Measurements from ENCODE around the gene ATP1B4. TPM values are rescaled to one million over a fixed set of nuclear protein-coding genes. Genes with fewer than 3 reads are reported as not detected.
"Not testable (repeated sequence)": the region's sequence is repeated elsewhere in the genome, so short reads cannot be mapped to it uniquely, and the experiment has no call there.

ATP1B4 gene
- total and polyA plus RNA-seq, 4 donors, result not detected

DNA sequence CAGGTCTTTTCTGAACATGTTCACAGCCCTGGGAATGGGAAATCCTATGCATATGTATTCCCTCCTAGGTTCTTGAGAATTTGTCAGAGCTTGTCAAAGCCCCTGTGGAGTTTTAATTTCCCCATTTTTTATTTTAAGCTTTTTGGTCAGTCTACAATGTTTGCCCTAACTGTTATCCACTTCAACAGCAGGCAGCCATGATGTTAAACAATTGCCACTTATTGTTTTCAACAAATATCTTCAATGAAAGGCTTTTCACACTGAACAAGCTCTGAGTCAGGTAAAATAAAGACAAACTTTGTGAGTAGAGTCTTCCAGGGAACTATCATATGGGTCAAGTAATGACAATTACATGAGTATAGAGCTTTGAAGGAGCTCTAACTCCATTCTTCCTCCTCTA lies 25.0 kb upstream of the ATP1B4 start:
- Histone ChIP-seq H3K9me3 (ENCODE audit: control insufficient read depth in 4 of 4, insufficient read depth in 3 of 4, low read length in 3 of 4) (peaks cover 0 to 13% (median 5%) of the 10 kb centered on the region in 4 donors), H3K4me3 (no peak overlapping the region), H3K36me3 (ENCODE audit: control insufficient read depth in 4 of 4, insufficient read depth in 4 of 4, low read length in 4 of 4) (no peaks in the 10 kb centered on the region), H3K4me1 (ENCODE audit: control insufficient read depth in 5 of 5, insufficient read depth in 5 of 5, low read length in 5 of 5) (no peaks in the 10 kb centered on the region), H3K27me3 (ENCODE audit: control insufficient read depth in 3 of 3, insufficient read depth in 3 of 3, low read length in 2 of 3) (no peaks in the 10 kb centered on the region), H3K9ac (ENCODE audit: insufficient read depth in 1 of 2, low read length in 2 of 2) (no peak overlapping the region), H3K27ac (ENCODE audit: low read depth in 1 of 2, low read length in 1 of 2) (no peak overlapping the region)
- no peak for ATAC-seq (ENCODE audit: insufficient read depth, low FRiP score)
- DNase-seq, result no peak
- TF ChIP-seq, protein P1, sequence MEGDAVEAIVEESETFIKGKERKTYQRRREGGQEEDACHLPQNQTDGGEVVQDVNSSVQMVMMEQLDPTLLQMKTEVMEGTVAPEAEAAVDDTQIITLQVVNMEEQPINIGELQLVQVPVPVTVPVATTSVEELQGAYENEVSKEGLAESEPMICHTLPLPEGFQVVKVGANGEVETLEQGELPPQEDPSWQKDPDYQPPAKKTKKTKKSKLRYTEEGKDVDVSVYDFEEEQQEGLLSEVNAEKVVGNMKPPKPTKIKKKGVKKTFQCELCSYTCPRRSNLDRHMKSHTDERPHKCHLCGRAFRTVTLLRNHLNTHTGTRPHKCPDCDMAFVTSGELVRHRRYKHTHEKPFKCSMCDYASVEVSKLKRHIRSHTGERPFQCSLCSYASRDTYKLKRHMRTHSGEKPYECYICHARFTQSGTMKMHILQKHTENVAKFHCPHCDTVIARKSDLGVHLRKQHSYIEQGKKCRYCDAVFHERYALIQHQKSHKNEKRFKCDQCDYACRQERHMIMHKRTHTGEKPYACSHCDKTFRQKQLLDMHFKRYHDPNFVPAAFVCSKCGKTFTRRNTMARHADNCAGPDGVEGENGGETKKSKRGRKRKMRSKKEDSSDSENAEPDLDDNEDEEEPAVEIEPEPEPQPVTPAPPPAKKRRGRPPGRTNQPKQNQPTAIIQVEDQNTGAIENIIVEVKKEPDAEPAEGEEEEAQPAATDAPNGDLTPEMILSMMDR (IDR thresholded peaks at IDR 0.05; ENCODE audit: control extremely low read depth, extremely low read depth), result no peak

DNA sequence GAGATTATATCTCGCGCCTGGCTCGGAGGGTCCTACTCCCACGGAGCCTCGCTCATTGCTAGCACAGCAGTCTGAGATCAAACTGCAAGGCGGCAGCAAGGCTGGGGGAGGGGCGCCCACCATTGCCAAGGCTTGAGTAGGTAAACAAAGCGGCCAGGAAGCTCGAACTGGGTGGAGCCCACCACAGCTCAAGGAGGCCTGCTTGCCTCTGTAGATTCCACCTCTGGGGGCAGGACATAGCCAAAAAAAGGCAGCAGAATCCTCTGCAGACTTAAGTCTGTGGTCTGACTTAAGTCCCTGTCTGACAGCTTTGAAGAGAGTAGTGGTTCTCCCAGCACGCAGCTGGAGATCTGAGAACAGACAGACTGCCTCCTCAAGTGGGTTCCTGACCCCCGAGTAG lies 17.3 kb upstream of the ATP1B4 start:
- not testable (repeated sequence) for DNase-seq; ATAC-seq (ENCODE audit: insufficient read depth, low FRiP score); H3K9me3 ChIP-seq (ENCODE audit: control insufficient read depth in 4 of 4, insufficient read depth in 3 of 4, low read length in 3 of 4); H3K4me1 ChIP-seq (ENCODE audit: control insufficient read depth in 5 of 5, insufficient read depth in 5 of 5, low read length in 5 of 5); H3K27me3 ChIP-seq (ENCODE audit: control insufficient read depth in 3 of 3, insufficient read depth in 3 of 3, low read length in 2 of 3); H3K27ac ChIP-seq (ENCODE audit: low read depth in 1 of 2, low read length in 1 of 2); H3K4me3 ChIP-seq; H3K9ac ChIP-seq (ENCODE audit: insufficient read depth in 1 of 2, low read length in 2 of 2); H3K36me3 ChIP-seq (ENCODE audit: control insufficient read depth in 4 of 4, insufficient read depth in 4 of 4, low read length in 4 of 4)
- 74 to 77% methylated on average over 10 to 11 of the region's 11 CpGs for WGBS, 2 donors

DNA sequence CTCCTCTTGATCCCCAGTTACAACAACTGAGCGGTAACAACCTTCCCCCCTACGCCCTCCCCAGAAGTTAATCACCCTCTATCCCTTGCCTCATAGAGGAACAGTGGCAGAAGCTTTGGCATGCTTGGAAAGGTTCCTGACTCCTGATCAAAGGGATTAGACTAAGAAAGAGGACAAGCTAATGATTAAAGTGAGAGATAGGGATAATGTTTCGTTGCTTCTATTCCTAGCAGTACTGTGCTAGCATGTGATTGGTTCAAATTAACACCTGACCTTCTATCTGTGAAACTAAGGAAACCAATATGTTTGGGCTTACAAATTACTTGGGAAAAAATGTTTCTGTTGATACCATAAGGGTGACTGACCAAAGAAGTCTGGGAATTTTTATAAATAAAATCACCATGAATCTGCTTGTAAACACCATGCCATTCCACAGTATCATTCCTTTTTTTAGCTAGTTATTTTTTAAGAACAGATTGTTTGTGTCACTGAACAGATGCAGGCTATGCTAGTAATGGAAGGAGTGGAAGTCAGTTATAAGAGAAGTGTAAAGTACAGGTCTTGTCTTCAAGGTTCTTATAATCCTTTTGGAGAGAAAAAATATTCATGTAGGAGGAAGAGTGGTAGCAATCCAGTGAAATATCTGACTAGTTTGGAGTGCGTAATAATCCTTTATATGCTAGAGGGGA lies 11.3 kb upstream of the ATP1B4 start:
- H3K9me3 ChIP-seq (ENCODE audit: control insufficient read depth in 4 of 4, insufficient read depth in 3 of 4, low read length in 3 of 4), result peaks cover 0 to 1% (median 0%) of the 10 kb centered on the region in 4 donors
- no peak overlapping the region for H3K27ac ChIP-seq (ENCODE audit: low read depth in 1 of 2, low read length in 1 of 2)
- no peaks in the 10 kb centered on the region for H3K27me3 ChIP-seq (ENCODE audit: control insufficient read depth in 3 of 3, insufficient read depth in 3 of 3, low read length in 2 of 3)
- no peak for DNase-seq
- H3K4me3 ChIP-seq, result no peak overlapping the region
- H3K9ac ChIP-seq (ENCODE audit: insufficient read depth in 1 of 2, low read length in 2 of 2), result no peak overlapping the region
- H3K4me1 ChIP-seq (ENCODE audit: control insufficient read depth in 5 of 5, insufficient read depth in 5 of 5, low read length in 5 of 5), result no peaks in the 10 kb centered on the region
- WGBS, 2 donors, result 70 to 89% methylated on average over 4 of the region's 4 CpGs
- TF ChIP-seq, protein P1 (IDR thresholded peaks at IDR 0.05; ENCODE audit: control extremely low read depth, extremely low read depth), result no peak
- ATAC-seq (ENCODE audit: insufficient read depth, low FRiP score), result no peak
- no peaks in the 10 kb centered on the region for H3K36me3 ChIP-seq (ENCODE audit: control insufficient read depth in 4 of 4, insufficient read depth in 4 of 4, low read length in 4 of 4)

DNA sequence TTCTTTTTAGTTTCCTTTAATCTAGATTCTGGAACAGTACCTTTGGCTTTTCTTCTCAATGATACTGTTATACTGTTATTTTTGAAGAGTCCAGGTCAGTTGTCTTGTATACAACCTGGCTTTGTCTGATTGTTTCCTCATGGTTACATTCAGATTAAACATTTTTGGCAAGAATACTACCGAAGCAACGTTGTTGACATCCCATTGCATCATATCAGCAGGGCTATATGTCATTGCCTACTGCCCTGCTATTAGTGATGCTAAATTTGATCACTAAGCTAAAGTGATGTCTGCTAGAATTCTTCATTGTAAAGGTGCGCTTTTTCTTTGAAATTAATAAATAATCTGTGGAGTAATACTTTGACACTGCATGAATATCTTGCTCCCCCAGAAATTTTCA lies 5.8 kb upstream of the ATP1B4 start:
- ATAC-seq (ENCODE audit: insufficient read depth, low FRiP score), result no peak
- Histone ChIP-seq H3K4me3 (no peak overlapping the region), H3K9ac (ENCODE audit: insufficient read depth in 1 of 2, low read length in 2 of 2) (no peak overlapping the region), H3K9me3 (ENCODE audit: control insufficient read depth in 4 of 4, insufficient read depth in 3 of 4, low read length in 3 of 4) (peaks cover 0 to 3% (median 0%) of the 10 kb centered on the region in 4 donors), H3K27ac (ENCODE audit: low read depth in 1 of 2, low read length in 1 of 2) (no peak overlapping the region), H3K4me1 (ENCODE audit: control insufficient read depth in 5 of 5, insufficient read depth in 5 of 5, low read length in 5 of 5) (no peaks in the 10 kb centered on the region), H3K36me3 (ENCODE audit: control insufficient read depth in 4 of 4, insufficient read depth in 4 of 4, low read length in 4 of 4) (no peaks in the 10 kb centered on the region), H3K27me3 (ENCODE audit: control insufficient read depth in 3 of 3, insufficient read depth in 3 of 3, low read length in 2 of 3) (no peaks in the 10 kb centered on the region)
- TF ChIP-seq, protein P1 (IDR thresholded peaks at IDR 0.05; ENCODE audit: control extremely low read depth, extremely low read depth), result no peak
- 62 to 76% methylated on average over 3 of the region's 3 CpGs for WGBS, 2 donors
- no peak for DNase-seq

Data from lung (tissue), 12 donors.